ENCODE results near the gene PTH2R.
"Not testable (repeated sequence)": the region's sequence is repeated elsewhere in the genome, so short reads cannot be mapped to it uniquely, and the experiment has no call there.

DNA sequence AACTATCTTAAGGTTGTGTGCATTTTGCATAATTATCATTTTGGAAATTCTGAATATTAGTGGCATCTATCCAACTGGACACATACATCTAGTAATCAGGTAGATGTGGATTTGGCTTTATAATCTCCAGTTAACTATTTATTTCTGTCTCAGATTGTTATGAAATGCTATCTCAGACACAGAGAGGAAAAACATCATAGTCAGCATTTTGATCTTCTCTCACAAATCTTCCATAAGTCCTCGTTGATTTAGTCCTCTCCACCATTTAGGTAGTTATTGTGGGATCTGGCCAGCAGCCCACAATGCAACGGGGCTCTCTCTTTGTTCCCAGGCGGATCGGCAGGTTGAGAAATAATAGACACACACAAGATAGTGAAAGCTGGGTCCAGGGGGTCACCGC is 75.4 kb downstream of the PTH2R start:
- TF ChIP-seq, protein P1, sequence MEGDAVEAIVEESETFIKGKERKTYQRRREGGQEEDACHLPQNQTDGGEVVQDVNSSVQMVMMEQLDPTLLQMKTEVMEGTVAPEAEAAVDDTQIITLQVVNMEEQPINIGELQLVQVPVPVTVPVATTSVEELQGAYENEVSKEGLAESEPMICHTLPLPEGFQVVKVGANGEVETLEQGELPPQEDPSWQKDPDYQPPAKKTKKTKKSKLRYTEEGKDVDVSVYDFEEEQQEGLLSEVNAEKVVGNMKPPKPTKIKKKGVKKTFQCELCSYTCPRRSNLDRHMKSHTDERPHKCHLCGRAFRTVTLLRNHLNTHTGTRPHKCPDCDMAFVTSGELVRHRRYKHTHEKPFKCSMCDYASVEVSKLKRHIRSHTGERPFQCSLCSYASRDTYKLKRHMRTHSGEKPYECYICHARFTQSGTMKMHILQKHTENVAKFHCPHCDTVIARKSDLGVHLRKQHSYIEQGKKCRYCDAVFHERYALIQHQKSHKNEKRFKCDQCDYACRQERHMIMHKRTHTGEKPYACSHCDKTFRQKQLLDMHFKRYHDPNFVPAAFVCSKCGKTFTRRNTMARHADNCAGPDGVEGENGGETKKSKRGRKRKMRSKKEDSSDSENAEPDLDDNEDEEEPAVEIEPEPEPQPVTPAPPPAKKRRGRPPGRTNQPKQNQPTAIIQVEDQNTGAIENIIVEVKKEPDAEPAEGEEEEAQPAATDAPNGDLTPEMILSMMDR (IDR thresholded peaks at IDR 0.05; ENCODE audit: poor library complexity, severe bottlenecking): not testable (repeated sequence)
- TF ChIP-seq, protein P2, sequence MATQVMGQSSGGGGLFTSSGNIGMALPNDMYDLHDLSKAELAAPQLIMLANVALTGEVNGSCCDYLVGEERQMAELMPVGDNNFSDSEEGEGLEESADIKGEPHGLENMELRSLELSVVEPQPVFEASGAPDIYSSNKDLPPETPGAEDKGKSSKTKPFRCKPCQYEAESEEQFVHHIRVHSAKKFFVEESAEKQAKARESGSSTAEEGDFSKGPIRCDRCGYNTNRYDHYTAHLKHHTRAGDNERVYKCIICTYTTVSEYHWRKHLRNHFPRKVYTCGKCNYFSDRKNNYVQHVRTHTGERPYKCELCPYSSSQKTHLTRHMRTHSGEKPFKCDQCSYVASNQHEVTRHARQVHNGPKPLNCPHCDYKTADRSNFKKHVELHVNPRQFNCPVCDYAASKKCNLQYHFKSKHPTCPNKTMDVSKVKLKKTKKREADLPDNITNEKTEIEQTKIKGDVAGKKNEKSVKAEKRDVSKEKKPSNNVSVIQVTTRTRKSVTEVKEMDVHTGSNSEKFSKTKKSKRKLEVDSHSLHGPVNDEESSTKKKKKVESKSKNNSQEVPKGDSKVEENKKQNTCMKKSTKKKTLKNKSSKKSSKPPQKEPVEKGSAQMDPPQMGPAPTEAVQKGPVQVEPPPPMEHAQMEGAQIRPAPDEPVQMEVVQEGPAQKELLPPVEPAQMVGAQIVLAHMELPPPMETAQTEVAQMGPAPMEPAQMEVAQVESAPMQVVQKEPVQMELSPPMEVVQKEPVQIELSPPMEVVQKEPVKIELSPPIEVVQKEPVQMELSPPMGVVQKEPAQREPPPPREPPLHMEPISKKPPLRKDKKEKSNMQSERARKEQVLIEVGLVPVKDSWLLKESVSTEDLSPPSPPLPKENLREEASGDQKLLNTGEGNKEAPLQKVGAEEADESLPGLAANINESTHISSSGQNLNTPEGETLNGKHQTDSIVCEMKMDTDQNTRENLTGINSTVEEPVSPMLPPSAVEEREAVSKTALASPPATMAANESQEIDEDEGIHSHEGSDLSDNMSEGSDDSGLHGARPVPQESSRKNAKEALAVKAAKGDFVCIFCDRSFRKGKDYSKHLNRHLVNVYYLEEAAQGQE (IDR thresholded peaks at IDR 0.05; ENCODE audit: borderline replicate concordance): not testable (repeated sequence)
- not testable (repeated sequence) for TF ChIP-seq RAD21 (conservative IDR thresholded peaks at IDR 0.05); EP300 (conservative IDR thresholded peaks at IDR 0.05; ENCODE audit: poor library complexity, severe bottlenecking); SMC3 (conservative IDR thresholded peaks at IDR 0.05; ENCODE audit: poor library complexity); EZH2 (IDR thresholded peaks at IDR 0.05; ENCODE audit: borderline replicate concordance, insufficient read depth, low read length, poor library complexity, severe bottlenecking)

Measured in neural cell (in vitro differentiated cells).